ENCODE results near the gene CPNE1.

- no peak for TF ChIP-seq CTCF (IDR thresholded peaks at IDR 0.05; ENCODE audit: insufficient read depth, low read length)
- no peak for TF ChIP-seq SPI1 (IDR thresholded peaks at IDR 0.05; ENCODE audit: borderline replicate concordance, low read depth)
- TF ChIP-seq REST (IDR thresholded peaks at IDR 0.05; ENCODE audit: insufficient replicate concordance, low read depth): no peak
- no peak for TF ChIP-seq POLR2AphosphoS5 (IDR thresholded peaks at IDR 0.05; ENCODE audit: low read depth)
Observed at GRCh38 chr20:35653430-35653734, 11.3 kb downstream of the CPNE1 start.

Data from HL-60 (cell line).